ENCODE measurements around the gene SECISBP2L.

Gene SECISBP2L

DNA sequence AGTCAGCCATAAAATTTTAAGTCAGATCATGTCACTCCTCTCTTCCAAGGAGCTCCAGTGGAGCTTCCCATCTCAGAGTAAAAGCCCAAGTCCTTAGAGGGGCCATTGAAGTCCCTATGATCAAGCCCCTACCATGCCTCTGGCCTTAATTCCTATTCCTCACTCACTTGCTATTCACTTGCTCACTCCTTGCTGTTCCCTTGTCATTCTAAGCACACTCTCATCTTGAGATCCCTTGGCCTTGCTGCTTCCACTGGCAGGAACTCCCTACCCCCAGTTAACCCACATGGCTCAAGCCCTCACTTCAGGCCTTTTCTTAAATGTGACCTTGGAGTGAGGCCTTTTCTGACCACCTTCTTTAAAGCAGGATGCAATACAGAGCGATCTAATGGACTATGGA is 12.3 kb upstream of the SECISBP2L start:
- no peak for DNase-seq (ENCODE audit: low read depth, low spot score)

DNA sequence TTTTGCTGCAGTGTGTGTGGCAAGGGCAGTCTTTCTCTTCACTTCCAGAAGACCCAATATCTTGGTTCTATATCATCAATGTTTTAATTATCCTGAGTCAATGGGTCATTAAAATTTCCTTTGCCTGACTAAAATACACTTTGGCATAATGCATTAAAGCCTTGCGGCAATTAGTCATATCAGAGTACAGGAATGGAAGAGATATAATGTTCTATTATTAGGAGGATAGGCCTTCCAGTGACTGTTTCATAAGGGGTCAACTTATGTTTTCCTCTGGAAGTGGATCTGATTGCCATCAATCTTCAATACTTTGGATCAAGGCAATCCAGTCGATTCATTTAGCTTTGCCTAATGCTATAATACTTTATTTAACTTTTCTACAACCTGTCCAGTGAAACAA is 9.4 kb upstream of the SECISBP2L start:
- DNase-seq (ENCODE audit: low read depth, low spot score) = no peak

DNA sequence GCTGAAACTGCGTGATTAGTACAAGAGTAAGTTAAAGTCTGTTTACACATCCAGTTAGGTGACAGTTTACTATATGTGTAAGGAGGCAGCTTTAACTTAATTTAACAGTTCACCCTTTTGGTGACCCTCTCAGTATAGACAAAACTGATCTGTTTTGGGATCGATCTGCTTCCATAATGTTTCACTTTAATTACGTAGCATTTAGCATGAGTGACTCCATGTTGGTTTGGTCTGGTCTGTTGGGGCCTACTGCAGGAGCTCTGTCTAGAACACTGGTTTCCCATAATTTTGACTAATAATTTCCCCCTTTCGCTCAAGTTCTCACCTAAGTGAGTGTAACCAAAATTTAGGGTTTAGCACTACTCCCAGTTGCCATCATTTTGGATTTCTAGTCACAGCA is 6.4 kb upstream of the SECISBP2L start:
- DNase-seq (ENCODE audit: low read depth, low spot score) = no peak

- no peak for DNase-seq (ENCODE audit: low read depth, low spot score)
Observed at GRCh38 chr15:49047456-49047855, 1.2 kb upstream of the SECISBP2L start.

DNA sequence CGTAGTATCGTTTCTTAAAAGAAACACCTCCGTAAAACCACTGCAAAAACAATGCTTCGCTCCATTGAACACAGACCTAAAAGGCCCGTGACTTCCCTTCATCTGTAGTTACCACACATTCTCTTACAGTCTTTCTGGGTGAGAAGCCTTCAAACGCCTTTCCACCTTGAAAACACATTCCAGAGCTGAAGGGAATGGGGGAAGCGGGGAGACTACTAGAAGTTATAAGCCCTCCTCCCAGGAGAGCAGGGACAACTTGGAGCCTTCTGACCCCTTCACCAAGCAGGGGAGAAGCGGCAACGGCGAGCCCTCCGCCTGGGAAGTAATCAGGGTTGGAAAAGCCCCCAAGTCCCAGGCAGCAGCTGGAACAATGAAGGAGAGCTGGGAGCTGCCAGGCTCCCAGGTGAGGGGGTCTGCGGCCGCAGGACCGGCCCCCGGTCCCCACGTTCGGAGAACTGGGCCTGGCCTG is 461 bp downstream of the SECISBP2L start:
- no peak for DNase-seq (ENCODE audit: low read depth, low spot score)

GRCh38 chr15:49044766-49045606 is 1.3 kb downstream of the SECISBP2L start:
- no peak for DNase-seq (ENCODE audit: low read depth, low spot score)

DNA sequence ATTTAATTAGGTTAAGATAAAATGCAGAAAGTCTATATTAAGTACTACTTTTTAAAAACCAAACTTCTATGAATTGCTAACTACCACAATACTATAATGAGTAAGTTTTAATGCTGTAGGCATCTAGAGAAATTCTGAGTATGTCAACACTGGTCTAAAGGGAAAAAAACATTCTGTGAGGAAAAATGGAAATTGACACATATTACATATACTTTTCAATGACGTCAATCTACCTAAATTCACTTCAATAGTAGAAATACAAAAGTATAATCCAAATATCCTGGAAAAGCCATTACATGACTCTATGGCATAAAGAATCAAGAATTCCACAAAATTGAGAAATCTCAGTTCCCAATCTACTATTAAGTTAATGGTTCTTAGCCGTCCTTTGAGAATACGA is 2.2 kb downstream of the SECISBP2L start:
- no peak for DNase-seq (ENCODE audit: low read depth, low spot score)

- DNase-seq (ENCODE audit: low read depth, low spot score) = no peak
Observed at GRCh38 chr15:49042165-49042564, 4.1 kb downstream of the SECISBP2L start.

DNA sequence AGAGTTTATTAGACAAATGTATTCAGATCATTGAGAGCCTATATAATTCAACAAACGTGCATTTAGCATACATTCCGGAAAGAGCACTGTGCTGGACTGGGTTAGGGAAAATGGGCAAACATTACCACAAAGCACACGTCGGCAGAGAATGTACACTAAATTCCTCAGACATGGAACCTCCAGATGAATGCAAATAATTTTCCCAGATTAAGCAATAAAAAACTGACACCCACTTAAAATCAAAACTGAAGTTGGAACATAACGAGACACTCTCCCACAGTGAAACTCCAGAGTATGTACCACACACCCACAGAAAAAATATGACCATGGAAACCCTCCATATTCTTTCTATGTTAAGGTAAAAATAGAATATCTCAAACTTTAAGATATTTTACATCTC is 4.8 kb downstream of the SECISBP2L start:
- DNase-seq (ENCODE audit: low read depth, low spot score) = no peak

GRCh38 chr15:49040151-49040550 is 6.1 kb downstream of the SECISBP2L start:
- DNase-seq (ENCODE audit: low read depth, low spot score) = no peak

- DNase-seq (ENCODE audit: low read depth, low spot score) = no peak
Observed at GRCh38 chr15:49038382-49038781, 7.9 kb downstream of the SECISBP2L start.

DNA sequence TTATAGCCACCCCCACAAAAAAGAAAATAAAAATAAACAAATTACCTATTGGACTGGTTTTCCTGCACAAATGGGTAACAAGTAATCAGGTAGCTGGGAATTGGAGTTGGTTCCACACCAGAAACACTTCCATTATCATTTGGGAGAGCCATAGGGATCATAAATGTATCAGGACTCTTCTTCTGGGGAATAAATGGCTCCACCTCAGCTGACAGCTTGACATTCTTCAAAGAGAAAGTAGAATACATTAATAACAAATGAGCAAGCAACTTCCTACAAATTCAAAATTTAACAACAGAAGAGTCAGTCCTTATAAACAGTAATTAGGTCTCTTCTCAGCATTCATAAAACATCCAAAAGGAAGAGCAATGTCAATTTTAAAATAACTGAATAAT is 8.7 kb downstream of the SECISBP2L start:
- no peak for DNase-seq (ENCODE audit: low read depth, low spot score)

DNA sequence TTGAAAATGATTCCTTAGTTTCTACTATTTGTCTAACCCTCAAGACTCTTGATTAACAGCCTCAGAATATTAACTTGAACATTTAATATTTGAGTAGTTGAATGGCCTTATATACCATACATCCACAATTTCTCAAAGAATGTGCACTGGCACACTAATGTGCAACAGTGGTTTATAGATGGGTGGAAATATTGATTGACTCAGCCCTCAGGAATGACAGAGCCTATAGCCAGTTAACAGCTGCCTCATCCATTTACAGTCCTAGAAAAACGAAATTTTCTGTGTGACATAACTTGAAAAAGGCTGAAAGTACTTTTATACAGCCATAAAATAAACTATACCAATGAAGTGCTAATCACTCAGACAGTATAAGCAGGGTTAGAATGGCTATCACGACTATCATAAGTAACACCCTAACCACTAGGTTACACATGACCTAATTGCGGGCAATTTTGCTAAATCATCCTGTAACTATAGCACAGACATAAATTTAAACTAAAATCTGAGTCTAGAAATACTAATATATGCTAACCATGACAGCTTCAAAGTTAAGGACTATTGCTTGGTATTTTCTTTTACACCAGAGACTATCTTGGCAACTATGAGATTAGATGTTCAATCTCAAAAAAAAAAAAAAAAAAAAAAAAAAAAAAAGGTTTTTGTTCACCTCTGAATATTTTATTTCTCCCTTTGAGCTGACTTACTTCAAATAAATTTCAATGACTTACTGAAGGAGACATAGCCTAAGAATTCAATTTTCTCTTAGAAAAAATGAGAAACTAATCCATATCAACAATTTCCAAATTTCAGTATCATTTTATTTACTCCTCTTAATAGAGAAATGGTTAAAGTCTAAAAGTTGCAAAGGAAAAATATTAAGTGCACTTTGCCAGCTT is 9.3 kb downstream of the SECISBP2L start:
- DNase-seq (ENCODE audit: low read depth, low spot score) = no peak

DNA sequence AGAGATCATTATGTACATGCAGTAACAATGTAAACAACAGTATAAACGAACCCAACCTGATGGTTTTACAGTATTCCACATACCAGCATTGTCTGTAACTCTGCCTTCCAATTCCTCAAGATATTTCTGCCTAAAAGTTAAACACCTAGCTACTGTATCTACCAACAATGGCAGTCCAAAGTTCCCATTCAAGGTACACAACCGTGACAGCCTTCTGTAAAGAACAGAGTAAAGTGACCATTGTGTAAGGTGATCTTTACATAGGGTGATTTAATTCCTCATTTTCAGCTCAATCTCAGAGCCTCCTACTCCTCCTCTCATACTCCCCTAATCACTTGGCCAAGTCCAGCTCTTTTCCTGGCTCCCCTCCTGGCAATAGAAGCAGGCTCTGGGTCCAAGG is 10.4 kb downstream of the SECISBP2L start:
- no peak for DNase-seq (ENCODE audit: low read depth, low spot score)

DNA sequence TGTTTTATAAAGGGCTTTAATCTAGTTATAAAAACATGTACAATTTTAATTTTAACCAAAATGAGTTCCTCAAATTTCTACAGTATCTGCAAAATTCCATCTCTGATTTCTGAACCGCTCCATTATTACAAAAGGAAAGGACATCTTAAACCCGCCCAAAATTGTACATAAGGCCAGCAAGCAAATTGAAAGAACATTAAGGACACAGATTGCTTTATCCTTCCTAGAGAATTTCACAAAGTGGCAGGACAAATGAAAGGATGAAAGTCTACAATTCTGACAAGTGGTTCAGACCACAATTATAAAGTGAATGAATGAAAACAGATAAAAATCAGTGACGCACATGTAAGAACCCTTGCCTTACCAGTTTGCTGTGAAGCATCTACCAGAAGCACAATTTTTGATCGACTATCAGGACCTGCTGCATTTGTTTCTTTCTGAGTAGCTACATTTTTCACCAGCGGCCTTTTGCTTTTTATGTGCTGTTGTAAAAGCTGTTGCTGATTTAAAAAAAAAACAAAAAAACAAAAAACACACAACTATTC is 13.6 kb downstream of the SECISBP2L start:
- DNase-seq (ENCODE audit: low read depth, low spot score) = no peak

GRCh38 chr15:49031804-49032203 is 14.4 kb downstream of the SECISBP2L start:
- no peak for DNase-seq (ENCODE audit: low read depth, low spot score)

- no peak for DNase-seq (ENCODE audit: low read depth, low spot score)
Observed at GRCh38 chr15:49026700-49027099, 19.5 kb downstream of the SECISBP2L start.

GRCh38 chr15:49024840-49025239 is 21.4 kb downstream of the SECISBP2L start:
- no peak for DNase-seq (ENCODE audit: low read depth, low spot score)

- DNase-seq (ENCODE audit: low read depth, low spot score) = no peak
Observed at GRCh38 chr15:49023354-49023753, 22.9 kb downstream of the SECISBP2L start.

GRCh38 chr15:49015896-49016295 is 30.4 kb downstream of the SECISBP2L start:
- no peak for DNase-seq (ENCODE audit: low read depth, low spot score)

DNA sequence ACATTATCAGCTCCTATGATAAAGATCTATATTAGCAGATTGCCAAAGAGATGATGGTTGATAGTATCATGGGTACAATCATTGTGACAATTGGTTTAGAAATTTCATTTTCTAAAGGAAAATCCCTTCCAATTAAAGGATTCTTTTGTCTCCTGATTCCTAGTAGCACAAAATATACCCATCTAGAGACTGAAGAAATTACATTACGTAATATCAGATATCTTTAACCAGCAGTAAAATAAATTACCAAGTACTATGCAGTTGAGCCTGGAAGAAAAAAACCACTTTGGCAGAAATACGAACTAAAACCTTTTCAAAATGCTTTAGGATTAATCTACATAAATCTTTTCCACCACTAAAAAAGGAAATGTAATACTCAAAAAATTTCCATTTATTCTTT is 46.9 kb downstream of the SECISBP2L start:
- DNase-seq (ENCODE audit: low read depth, low spot score) = no peak

DNA sequence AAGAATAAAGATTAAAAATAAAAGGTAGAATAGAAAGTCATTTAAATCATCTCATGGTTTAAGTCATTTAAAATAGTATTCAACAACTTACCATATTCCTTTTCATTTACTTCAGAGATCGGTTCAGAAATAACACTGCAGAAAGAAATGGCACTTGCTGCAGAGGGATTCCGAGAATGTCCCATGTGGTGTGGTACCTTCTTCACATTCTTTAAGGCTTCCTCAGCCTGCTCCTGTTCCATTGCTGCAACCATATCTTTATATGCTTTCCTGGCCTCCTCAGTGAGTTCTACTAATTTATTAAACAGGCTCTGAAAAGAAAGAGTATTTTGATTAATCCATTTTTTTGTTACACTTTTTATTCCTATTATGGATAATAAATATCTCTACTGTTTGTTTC is 50.0 kb downstream of the SECISBP2L start:
- DNase-seq (ENCODE audit: low read depth, low spot score) = no peak
